Type B pancreatic cell (in vitro differentiated cells): ENCODE results near the gene ZMYND8. TPM values are rescaled to one million over a fixed set of nuclear protein-coding genes. Genes with fewer than 3 reads are reported as not detected.
"Not testable (repeated sequence)": the region's sequence is repeated elsewhere in the genome, so short reads cannot be mapped to it uniquely, and the experiment has no call there.

Experiments used
- DNase-seq: peaks from one replicate; pipeline ENCODE4 v3.0.0; 2021; ENCODE audit warnings: mixed read lengths; ENCODE audit not compliant: unreplicated experiment; ENCODE audit errors: extremely low spot score
- H3K27ac Mint-ChIP-seq: 2 replicates; pipeline ENCODE4 v1.8.0; 2021; ENCODE audit warnings: mild to moderate bottlenecking, mixed read lengths
- H3K27me3 Mint-ChIP-seq: 2 replicates; pipeline ENCODE4 v1.8.0; 2021; ENCODE audit warnings: mixed read lengths
- H3K36me3 Mint-ChIP-seq: 2 replicates; pipeline ENCODE4 v1.8.0; 2021; ENCODE audit warnings: mixed read lengths
- H3K4me1 Mint-ChIP-seq: one replicate; pipeline ENCODE4 v1.8.0; 2021; ENCODE audit warnings: mixed read lengths; ENCODE audit not compliant: unreplicated experiment
- H3K4me3 Mint-ChIP-seq: 2 replicates; pipeline ENCODE4 v1.8.0; 2021; ENCODE audit warnings: mild to moderate bottlenecking, mixed read lengths
- H3K9me3 Mint-ChIP-seq: 2 replicates; pipeline ENCODE4 v1.8.0; 2021; ENCODE audit warnings: mixed read lengths
- total RNA-seq: library from RNA; stranded (reverse); gene quantifications from 2 replicates; pipeline ENCODE4 v1.2.1, GENCODE V29; 2021; ENCODE audit warnings: low replicate concordance
- TF ChIP-seq, protein P1 (sequence below): fragments of 200-600 bp; sonication (generic); conservative IDR thresholded peaks from 2 replicates; pipeline ENCODE4 v1.5.0; 2021; ENCODE audit warnings: antibody characterized with exemption, mild to moderate bottlenecking

Gene ZMYND8
- total RNA-seq, 1 donor from 2014 or later, result 58.9 TPM

DNA sequence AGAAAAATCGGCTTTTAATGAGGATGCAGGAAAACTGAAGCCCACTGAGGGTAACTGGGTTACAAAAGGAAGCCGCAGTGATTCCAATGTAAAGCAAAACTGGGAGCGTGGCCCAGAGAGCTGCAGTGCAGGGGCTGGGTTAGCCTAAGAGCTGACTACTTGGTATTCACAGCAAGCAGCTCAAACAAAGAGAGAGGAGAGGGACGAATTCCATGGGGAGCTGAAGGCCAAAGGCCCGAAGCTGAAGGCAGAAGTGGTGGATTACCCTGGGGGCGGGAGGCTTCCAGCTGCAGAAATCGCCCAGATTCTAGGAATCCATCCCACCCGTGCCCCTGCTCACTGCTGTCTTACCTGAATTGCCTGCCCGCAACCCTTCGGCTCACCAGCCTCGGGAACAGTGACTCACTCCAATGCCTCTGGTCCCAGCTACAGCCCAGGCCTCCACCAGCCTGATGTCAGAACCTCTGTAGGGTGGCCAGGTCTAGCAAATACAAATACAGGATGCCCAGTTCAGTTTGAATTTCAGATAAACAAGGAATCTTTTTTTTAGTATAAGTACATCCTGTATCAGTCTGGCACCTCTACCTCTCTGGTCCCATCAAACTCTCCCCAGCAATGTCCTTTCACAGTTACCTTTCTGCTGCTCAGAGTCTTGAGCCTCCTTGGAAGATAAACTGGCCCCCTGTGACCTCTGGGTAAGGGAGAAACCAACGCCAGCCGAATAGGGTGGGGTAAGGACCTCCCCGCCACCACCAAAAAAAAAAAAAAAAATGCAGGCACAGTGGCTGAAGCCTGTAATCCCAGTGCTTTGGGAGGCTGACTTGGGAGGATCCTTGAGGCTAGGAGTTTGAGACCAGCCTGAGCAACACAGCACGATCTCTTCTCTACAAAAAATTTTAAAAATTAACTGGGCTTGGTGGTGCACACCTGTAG, 14.6 kb upstream of the ZMYND8 start:
- TF ChIP-seq, protein P1, sequence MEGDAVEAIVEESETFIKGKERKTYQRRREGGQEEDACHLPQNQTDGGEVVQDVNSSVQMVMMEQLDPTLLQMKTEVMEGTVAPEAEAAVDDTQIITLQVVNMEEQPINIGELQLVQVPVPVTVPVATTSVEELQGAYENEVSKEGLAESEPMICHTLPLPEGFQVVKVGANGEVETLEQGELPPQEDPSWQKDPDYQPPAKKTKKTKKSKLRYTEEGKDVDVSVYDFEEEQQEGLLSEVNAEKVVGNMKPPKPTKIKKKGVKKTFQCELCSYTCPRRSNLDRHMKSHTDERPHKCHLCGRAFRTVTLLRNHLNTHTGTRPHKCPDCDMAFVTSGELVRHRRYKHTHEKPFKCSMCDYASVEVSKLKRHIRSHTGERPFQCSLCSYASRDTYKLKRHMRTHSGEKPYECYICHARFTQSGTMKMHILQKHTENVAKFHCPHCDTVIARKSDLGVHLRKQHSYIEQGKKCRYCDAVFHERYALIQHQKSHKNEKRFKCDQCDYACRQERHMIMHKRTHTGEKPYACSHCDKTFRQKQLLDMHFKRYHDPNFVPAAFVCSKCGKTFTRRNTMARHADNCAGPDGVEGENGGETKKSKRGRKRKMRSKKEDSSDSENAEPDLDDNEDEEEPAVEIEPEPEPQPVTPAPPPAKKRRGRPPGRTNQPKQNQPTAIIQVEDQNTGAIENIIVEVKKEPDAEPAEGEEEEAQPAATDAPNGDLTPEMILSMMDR, result no peak
- Mint-ChIP-seq H3K4me1 (peaks cover 17% of the 10 kb centered on the region), H3K9me3 (no peaks in the 10 kb centered on the region), H3K36me3 (no peaks in the 10 kb centered on the region), H3K27me3 (no peaks in the 10 kb centered on the region), H3K27ac (no peak overlapping the region), H3K4me3 (no peak overlapping the region)
- no peak for DNase-seq

DNA sequence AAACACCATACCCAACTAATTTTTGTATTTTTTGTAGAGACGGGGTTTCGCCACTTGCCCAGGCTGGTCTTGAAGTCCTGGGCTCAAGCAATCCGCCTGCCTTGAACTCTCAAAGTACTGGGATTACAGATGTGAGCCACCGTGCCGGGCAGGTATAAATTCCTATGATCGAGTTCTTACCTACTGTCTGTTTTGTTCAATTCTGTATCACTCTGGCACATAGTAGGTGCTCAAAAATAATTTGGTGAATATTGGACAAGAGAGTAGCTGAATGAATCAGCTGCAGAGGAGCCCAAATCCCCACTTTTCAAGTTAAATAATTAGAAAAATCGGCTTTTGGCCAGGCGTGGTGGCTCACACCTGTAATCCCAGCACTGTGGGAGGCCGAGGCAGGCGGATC, 13.7 kb upstream of the ZMYND8 start:
- no peak for DNase-seq
- Mint-ChIP-seq H3K4me3 (no peak overlapping the region), H3K9me3 (no peaks in the 10 kb centered on the region), H3K27me3 (no peaks in the 10 kb centered on the region), H3K4me1 (peaks cover 17% of the 10 kb centered on the region), H3K27ac (no peak overlapping the region), H3K36me3 (no peaks in the 10 kb centered on the region)
- TF ChIP-seq, protein P1, result no peak

DNA sequence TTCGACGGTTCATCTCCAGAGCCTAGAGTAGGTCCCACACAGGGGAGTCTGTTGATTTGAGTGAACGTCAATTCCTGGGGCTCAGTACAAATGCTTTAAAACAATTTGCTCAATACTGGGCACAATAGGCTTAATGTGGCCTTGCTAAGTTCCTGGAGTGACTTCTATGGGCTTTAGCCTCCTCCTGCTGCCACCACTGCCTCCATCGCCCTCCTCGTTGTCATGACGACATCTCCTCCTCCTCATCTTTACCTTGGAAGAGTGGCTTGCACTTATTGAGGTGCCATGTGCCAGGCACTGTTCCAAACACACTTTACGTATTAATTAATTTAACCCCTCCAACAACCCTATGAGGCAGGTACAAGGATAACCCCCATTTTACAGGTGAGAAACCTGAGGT, 11.8 kb upstream of the ZMYND8 start:
- H3K4me3 Mint-ChIP-seq, result no peak overlapping the region
- peaks cover 17% of the 10 kb centered on the region for H3K4me1 Mint-ChIP-seq
- peak overlapping the region; percentile 19 for H3K27ac Mint-ChIP-seq
- H3K36me3 Mint-ChIP-seq, result no peaks in the 10 kb centered on the region
- H3K9me3 Mint-ChIP-seq, result no peaks in the 10 kb centered on the region
- no peaks in the 10 kb centered on the region for H3K27me3 Mint-ChIP-seq
- no peak for DNase-seq
- TF ChIP-seq, protein P1, result no peak

DNA sequence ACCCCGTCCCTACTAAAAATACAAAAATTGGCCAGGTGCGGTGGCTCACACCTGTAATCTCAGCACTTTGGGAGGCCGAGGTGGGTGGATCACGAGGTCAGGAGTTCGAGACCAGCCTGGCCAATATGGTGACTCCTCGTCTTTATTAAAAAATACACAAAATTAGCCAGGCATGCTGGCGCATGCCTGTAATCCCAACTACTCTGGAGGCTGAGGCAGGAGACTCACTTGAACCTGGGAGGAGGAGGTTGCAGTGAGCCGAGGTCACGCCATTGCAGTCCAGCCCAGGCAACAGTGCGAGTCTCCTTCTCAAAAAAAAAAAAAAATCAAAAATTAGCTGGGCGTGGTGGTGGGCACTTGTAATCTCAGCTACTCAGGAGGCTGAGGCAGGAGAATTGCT, 9.8 kb upstream of the ZMYND8 start:
- not testable (repeated sequence) for H3K9me3 Mint-ChIP-seq, H3K27me3 Mint-ChIP-seq, H3K36me3 Mint-ChIP-seq, H3K4me3 Mint-ChIP-seq, DNase-seq
- Mint-ChIP-seq H3K27ac (peak overlapping the region; percentile 57), H3K4me1 (peaks cover 21% of the 10 kb centered on the region)

DNA sequence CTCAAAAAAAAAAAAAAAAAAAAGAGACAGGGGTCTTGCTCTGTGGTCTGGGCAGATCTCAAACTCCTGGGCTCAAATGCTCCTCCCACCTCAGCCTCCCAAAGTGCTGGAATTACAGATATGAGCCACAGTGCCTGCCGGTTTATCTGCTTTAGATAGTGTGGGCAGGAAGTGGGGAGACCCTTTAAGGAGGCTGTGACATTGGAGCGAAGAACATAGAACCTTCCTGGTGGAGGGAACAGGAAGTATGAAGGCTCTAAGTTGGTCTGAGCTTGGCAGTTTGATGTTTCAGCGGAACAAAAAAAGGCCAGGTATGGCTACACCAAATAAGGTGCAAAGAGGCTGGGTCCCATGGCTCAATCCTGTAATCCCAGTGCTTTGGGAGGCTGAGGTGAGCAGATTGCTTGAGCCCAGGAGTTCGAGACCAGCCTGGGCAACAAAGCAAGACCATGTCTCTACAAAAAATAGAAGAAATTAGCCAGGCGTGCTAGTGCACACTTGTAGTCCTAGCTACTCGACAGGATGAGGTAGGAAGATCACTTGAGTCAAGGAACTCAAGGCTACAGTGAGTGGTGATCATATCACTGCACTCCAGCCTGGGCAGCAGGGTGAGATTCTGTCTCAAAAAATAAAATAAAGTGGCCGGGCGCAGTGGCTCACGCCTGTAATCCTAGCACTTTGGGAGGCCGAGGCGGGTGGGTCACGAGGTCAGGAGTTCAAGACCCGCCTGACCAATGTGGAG, 8.7 kb upstream of the ZMYND8 start:
- no peak overlapping the region for H3K4me3 Mint-ChIP-seq
- no peaks in the 10 kb centered on the region for H3K36me3 Mint-ChIP-seq
- H3K4me1 Mint-ChIP-seq, result peaks cover 32% of the 10 kb centered on the region
- no peaks in the 10 kb centered on the region for H3K27me3 Mint-ChIP-seq
- no peak overlapping the region for H3K27ac Mint-ChIP-seq
- TF ChIP-seq, protein P1, result no peak
- no peaks in the 10 kb centered on the region for H3K9me3 Mint-ChIP-seq
- DNase-seq, result no peak
